GM19438 (cell line): ENCODE data around the gene PRKACA.
"Not testable (repeated sequence)": the region's sequence is repeated elsewhere in the genome, so short reads cannot be mapped to it uniquely, and the experiment has no call there.

Experiments
- ATAC-seq: cut with Tn5 transposase; IDR thresholded peaks from one replicate; pipeline ENCODE4 v1.9.1; 2021; ENCODE audit warnings: low read depth; ENCODE audit not compliant: unreplicated experiment

PRKACA gene

GRCh38 chr19:14053500-14053899 is 64.1 kb downstream of the PRKACA start:
- no peak for ATAC-seq

GRCh38 chr19:14053032-14053431 is 64.5 kb downstream of the PRKACA start:
- ATAC-seq = no peak

GRCh38 chr19:14052470-14052869 is 65.1 kb downstream of the PRKACA start:
- no peak for ATAC-seq

- no peak for ATAC-seq
Measured at GRCh38 chr19:14051980-14052379, 65.6 kb downstream of the PRKACA start.

- ATAC-seq = not testable (repeated sequence)
Measured at GRCh38 chr19:14050961-14051360, 66.6 kb downstream of the PRKACA start.

GRCh38 chr19:14050512-14050911 is 67.0 kb downstream of the PRKACA start:
- no peak for ATAC-seq

GRCh38 chr19:14048443-14049153 is 69.0 kb downstream of the PRKACA start:
- ATAC-seq = no peak

- ATAC-seq = not testable (repeated sequence)
Measured at GRCh38 chr19:14047866-14048265, 69.7 kb downstream of the PRKACA start.

- peak; percentile 58 for ATAC-seq
Measured at GRCh38 chr19:14042659-14043608, 74.6 kb downstream of the PRKACA start.
